ENCODE measurements around the gene AMPH. TPM values are rescaled to one million over a fixed set of nuclear protein-coding genes. Genes with fewer than 3 reads are reported as not detected.

The AMPH gene
- total and polyA plus RNA-seq, 9 of the 15 experiments (the other 6 are each of a cell fraction or from before 2014, with no cell fraction given), result 0.03 to 0.35 TPM; not detected in 7

- no peak for TF ChIP-seq HMGXB4 (CRISPR knock-in tag; IDR thresholded peaks at IDR 0.05)
Measured at GRCh38 chr7:38679419-38679818, 48.2 kb upstream of the AMPH start (continued).

GRCh38 chr7:38678698-38679054 is 47.5 kb upstream of the AMPH start:
- Histone ChIP-seq H3K9me3 (replicated peaks; ENCODE audit: control insufficient read depth, insufficient read depth, low read depth, low read length) (no peaks in the 10 kb centered on the region), H3K4me1 (replicated peaks in 1 of 2; ENCODE audit: control insufficient read depth in 2 of 2, insufficient read depth in 2 of 2, low read length in 2 of 2) (no peaks in the 10 kb centered on the region), H3K9ac (ENCODE audit: insufficient read depth in 1 of 2, low read depth in 2 of 2, low read length in 2 of 2) (no peak overlapping the region), H3K4me2 (ENCODE audit: insufficient read depth, low read length) (no peak overlapping the region), H3K4me3 (no peak overlapping the region), H2AFZ (ENCODE audit: low read depth, low read length) (no peak overlapping the region), H3K9me1 (ENCODE audit: control insufficient read depth, insufficient read depth, low read length) (no peaks in the 10 kb centered on the region), H3K27ac (ENCODE audit: extremely low read depth, low read depth, low read length) (no peak overlapping the region), H3K36me3 (ENCODE audit: control insufficient read depth, insufficient read depth, low read length) (no peaks in the 10 kb centered on the region), H3K79me2 (ENCODE audit: control insufficient read depth, insufficient read depth, low read length) (no peaks in the 10 kb centered on the region), H3K27me3 (ENCODE audit: control insufficient read depth in 2 of 2, insufficient read depth in 2 of 2, low read length in 2 of 2) (peaks cover 0 to 10% of the 10 kb centered on the region in 2 experiments; a peak in 3 of 5 replicates), H4K20me1 (replicated peaks; ENCODE audit: control insufficient read depth, insufficient read depth, low read length) (no peaks in the 10 kb centered on the region; the same call in 1 of the 2 replicates)
- ChIA-PET POLR2A (interaction anchor here (0.7 to 1.3 kb wide), 2 partner anchors 11 to 1124 kb away, joined by 3 to 5 read pairs; no protein-coding TSS in a partner anchor), CTCF (ENCODE audit: low intra/inter-chr PET ratio) (no interaction called here)
- no peak for DNase-seq (ENCODE audit: extremely low read depth in 1 of 4, low spot score in 3 of 4)
- in situ Hi-C loops (cut with MboI), result no loop called here
- FAIRE-seq, result no peak
- TF ChIP-seq ZNF124 (CRISPR knock-in tag; IDR thresholded peaks at IDR 0.05), result no peak
- no peak for TF ChIP-seq HDAC2 (IDR thresholded peaks at IDR 0.05)
- no peak for TF ChIP-seq ZNF75A (CRISPR knock-in tag; IDR thresholded peaks at IDR 0.05)
- no peak for TF ChIP-seq ZNF175 (CRISPR knock-in tag; IDR thresholded peaks at IDR 0.05; ENCODE audit: low read depth)
- TF ChIP-seq PTTG1 (tag; IDR thresholded peaks at IDR 0.05; ENCODE audit: low read depth), result no peak
- TF ChIP-seq ZNF449 (CRISPR knock-in tag; IDR thresholded peaks at IDR 0.05), result no peak
- TF ChIP-seq MYNN (IDR thresholded peaks at IDR 0.05), result no peak
- TF ChIP-seq MYNN (CRISPR knock-in tag; IDR thresholded peaks at IDR 0.05), result no peak
- intact Hi-C loops (cut with micrococcal nuclease), result no loop called here
- no TSS peak for BruUV-seq (replicated peaks)
- ATAC-seq, result no peak
- WGBS (ENCODE audit: insufficient coverage, low coverage, missing lambda C conversion rate), result 0% methylated on average over 1 of the region's 1 CpG

All from K562 (cell line).